LNCAP (cell line): ENCODE data around the gene ZNF584.

Source experiments
- TF ChIP-seq, protein P1 (sequence below): fragments of 450-650 bp; IDR thresholded peaks from 2 replicates; pipeline ENCODE4 v1.5.1; 2017; ENCODE audit warnings: mild to moderate bottlenecking

ZNF584 gene

DNA sequence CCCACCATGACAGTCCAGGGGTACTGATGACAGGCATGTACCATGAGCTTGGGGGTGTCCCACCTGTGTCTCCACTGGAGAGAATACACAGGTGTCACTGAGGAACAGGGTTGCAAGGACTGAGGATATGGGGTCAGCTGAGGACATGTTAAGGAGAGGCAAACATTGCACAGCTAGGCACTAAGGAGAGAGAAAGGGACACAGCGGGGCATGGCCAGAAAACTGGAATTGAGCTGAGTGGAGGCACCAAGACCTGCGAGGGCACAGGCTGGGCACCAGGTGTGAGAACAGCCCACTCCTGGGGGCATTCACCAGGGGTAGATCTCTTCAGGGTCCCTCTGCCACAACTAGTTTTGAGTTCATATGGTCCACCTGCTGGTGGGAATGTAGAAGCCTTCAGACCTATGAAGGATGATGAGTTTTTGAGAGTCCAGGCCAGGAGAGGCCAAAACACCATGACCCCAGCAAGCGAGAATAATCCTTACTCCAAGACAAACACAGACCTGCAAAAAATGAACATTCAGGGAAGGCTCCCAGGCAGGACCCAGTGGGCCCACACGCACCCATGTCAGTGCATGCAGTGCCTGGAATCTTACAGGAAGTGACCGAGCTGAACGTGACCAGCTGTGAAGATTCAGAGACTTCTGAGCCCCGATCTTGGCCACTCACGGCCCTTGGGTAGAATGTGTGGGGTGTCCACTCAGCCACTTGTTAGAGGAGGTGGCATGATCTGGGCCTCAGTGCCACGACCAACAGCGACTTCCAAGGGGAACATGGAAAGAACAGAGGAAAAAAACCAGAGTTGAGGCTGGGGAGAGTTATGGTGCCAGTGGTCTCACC lies 1.4 kb upstream of the ZNF584 start:
- TF ChIP-seq, protein P1, sequence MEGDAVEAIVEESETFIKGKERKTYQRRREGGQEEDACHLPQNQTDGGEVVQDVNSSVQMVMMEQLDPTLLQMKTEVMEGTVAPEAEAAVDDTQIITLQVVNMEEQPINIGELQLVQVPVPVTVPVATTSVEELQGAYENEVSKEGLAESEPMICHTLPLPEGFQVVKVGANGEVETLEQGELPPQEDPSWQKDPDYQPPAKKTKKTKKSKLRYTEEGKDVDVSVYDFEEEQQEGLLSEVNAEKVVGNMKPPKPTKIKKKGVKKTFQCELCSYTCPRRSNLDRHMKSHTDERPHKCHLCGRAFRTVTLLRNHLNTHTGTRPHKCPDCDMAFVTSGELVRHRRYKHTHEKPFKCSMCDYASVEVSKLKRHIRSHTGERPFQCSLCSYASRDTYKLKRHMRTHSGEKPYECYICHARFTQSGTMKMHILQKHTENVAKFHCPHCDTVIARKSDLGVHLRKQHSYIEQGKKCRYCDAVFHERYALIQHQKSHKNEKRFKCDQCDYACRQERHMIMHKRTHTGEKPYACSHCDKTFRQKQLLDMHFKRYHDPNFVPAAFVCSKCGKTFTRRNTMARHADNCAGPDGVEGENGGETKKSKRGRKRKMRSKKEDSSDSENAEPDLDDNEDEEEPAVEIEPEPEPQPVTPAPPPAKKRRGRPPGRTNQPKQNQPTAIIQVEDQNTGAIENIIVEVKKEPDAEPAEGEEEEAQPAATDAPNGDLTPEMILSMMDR: peak; percentile 27; the same call in 1 of the 2 replicates

GRCh38 chr19:58407658-58408151 lies 744 bp upstream of the ZNF584 start:
- TF ChIP-seq, protein P1: no peak

DNA sequence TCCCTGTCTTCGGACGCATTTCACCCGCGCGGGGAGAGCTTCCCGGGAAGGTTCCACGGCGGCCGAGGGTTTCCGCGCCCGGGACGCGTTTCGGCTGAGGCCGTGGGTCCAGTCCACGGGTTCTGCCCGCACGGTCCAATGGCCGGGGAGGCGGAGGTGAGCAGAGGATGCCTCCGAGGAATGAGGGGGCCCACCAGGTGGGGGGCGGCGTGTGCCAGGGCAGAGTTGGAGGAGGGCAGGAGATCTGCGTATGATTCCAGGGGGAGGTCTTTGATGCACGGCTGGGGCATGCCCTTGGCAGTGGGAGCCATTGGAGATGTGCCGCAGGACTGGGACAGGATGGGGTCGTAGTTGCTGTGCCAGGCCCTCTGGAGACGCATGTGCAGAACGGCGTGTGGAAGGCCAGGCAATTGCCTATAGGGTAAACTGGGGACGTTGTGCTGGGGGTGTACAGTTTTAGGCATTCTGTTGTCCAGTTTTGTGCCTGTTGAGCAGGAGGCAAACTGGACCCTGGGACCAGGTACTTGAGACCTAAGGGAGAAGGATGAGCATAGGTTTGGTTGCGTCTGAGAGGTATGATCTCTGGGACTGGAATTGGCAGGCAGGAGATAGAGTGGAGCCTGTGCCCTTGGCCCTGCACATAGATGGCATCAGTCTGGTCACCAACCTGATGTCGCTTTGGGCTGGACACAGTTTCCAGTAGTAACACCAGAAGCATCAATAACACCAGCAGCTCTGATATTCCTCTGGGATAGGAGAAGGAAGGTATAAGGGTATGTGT lies 751 bp downstream of the ZNF584 start:
- TF ChIP-seq, protein P1: no peak

- TF ChIP-seq, protein P1: no peak
Measured at GRCh38 chr19:58416604-58417003, 8.2 kb downstream of the ZNF584 start.

DNA sequence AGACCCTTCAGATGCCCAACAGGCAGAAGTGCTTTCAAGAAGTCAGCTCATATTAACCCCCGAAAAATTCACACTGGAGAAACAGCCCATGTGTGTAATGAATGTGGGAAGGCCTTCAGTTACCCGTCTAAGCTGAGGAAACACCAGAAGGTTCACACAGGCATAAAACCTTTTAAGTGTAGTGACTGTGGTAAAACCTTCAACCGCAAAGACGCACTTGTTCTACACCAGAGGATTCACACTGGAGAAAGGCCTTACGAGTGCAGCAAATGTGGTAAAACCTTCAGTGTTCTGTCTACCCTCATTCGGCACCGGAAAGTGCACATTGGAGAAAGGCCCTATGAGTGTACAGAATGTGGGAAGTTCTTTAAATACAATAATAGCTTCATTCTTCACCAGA lies 8.6 kb downstream of the ZNF584 start:
- TF ChIP-seq, protein P1: no peak

DNA sequence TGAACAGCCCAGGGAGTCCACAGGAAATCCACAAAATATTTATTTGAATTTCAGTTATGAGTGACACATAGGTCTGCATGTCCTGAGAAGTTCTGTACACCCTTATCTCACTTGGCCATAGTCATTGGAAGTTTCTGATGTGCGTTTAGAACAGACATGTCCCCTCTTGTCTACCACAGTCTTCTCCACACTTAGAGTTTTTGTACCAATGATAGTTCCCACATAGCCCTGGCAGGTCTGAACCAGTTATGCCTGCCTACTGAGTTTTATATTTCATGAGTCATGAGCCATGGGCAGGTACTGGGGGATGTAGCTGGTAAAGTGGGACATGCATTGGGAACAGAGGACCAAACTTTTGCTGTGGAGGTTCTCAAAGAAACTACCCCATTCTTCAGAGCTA lies 20.2 kb downstream of the ZNF584 start:
- TF ChIP-seq, protein P1: no peak

- TF ChIP-seq, protein P1: no peak
Measured at GRCh38 chr19:58429745-58430144, 21.3 kb downstream of the ZNF584 start.
